ENCODE results near the gene PSAPL1.

PSAPL1 gene

GRCh38 chr4:7400671-7401298, 33.9 kb downstream of the PSAPL1 start:
- H3K27ac ChIP-seq, result no peak overlapping the region
- TF ChIP-seq CTCF (IDR thresholded peaks at IDR 0.05), result no peak
- H3K27me3 ChIP-seq (ENCODE audit: control insufficient read depth, insufficient read depth, low read length), result no peaks in the 10 kb centered on the region
- H3K79me2 ChIP-seq, result no peaks in the 10 kb centered on the region
- H3K4me3 ChIP-seq (ENCODE audit: low read depth, low read length), result no peak overlapping the region
- no peaks in the 10 kb centered on the region for H3K36me3 ChIP-seq (ENCODE audit: control insufficient read depth, insufficient read depth, low read length)
- no peak overlapping the region for H3K4me2 ChIP-seq (ENCODE audit: low read length)
- no peak overlapping the region for H3K9ac ChIP-seq
- H2AFZ ChIP-seq, result no peak overlapping the region
- no peaks in the 10 kb centered on the region for H3K9me3 ChIP-seq (ENCODE audit: control insufficient read depth, low read length)
- H3K4me1 ChIP-seq, result no peaks in the 10 kb centered on the region

GRCh38 chr4:7399440-7400234, 35.1 kb downstream of the PSAPL1 start:
- Histone ChIP-seq H3K4me1 (no peaks in the 10 kb centered on the region), H3K9me3 (ENCODE audit: control insufficient read depth, low read length) (no peaks in the 10 kb centered on the region), H3K9ac (no peak overlapping the region), H3K36me3 (ENCODE audit: control insufficient read depth, insufficient read depth, low read length) (no peaks in the 10 kb centered on the region), H3K27me3 (ENCODE audit: control insufficient read depth, insufficient read depth, low read length) (no peaks in the 10 kb centered on the region), H2AFZ (no peak overlapping the region), H3K4me2 (ENCODE audit: low read length) (no peak overlapping the region), H3K27ac (no peak overlapping the region), H3K79me2 (no peaks in the 10 kb centered on the region), H3K4me3 (ENCODE audit: low read depth, low read length) (no peak overlapping the region)
- TF ChIP-seq CTCF (IDR thresholded peaks at IDR 0.05), result no peak

GRCh38 chr4:7398788-7399439, 35.8 kb downstream of the PSAPL1 start:
- H3K4me1 ChIP-seq, result no peaks in the 10 kb centered on the region
- H3K36me3 ChIP-seq (ENCODE audit: control insufficient read depth, insufficient read depth, low read length), result no peaks in the 10 kb centered on the region
- no peak overlapping the region for H3K4me3 ChIP-seq (ENCODE audit: low read depth, low read length)
- no peak overlapping the region for H3K27ac ChIP-seq
- TF ChIP-seq CTCF (IDR thresholded peaks at IDR 0.05), result no peak
- H3K4me2 ChIP-seq (ENCODE audit: low read length), result no peak overlapping the region
- no peak overlapping the region for H3K9ac ChIP-seq
- H2AFZ ChIP-seq, result no peak overlapping the region
- H3K27me3 ChIP-seq (ENCODE audit: control insufficient read depth, insufficient read depth, low read length), result no peaks in the 10 kb centered on the region
- no peaks in the 10 kb centered on the region for H3K9me3 ChIP-seq (ENCODE audit: control insufficient read depth, low read length)
- no peaks in the 10 kb centered on the region for H3K79me2 ChIP-seq

GRCh38 chr4:7398104-7398423, 36.7 kb downstream of the PSAPL1 start:
- H3K9ac ChIP-seq, result no peak overlapping the region
- no peak for TF ChIP-seq CTCF (IDR thresholded peaks at IDR 0.05)
- no peak overlapping the region for H3K27ac ChIP-seq
- H2AFZ ChIP-seq, result no peak overlapping the region
- no peaks in the 10 kb centered on the region for H3K4me1 ChIP-seq
- H3K36me3 ChIP-seq (ENCODE audit: control insufficient read depth, insufficient read depth, low read length), result no peaks in the 10 kb centered on the region
- H3K79me2 ChIP-seq, result no peaks in the 10 kb centered on the region
- no peaks in the 10 kb centered on the region for H3K27me3 ChIP-seq (ENCODE audit: control insufficient read depth, insufficient read depth, low read length)
- H3K4me2 ChIP-seq (ENCODE audit: low read length), result no peak overlapping the region
- no peak overlapping the region for H3K4me3 ChIP-seq (ENCODE audit: low read depth, low read length)
- no peaks in the 10 kb centered on the region for H3K9me3 ChIP-seq (ENCODE audit: control insufficient read depth, low read length)
